Fibroblast of upper back skin (primary cell): ENCODE data around the gene GBF1.
A peak's percentile ranks its signal among the peaks of the same experiment; 100 is the strongest.
"Not testable (repeated sequence)": the region's sequence is repeated elsewhere in the genome, so short reads cannot be mapped to it uniquely, and the experiment has no call there.

Source experiments
- DNase-seq: peaks from one replicate; pipeline ENCODE4 v3.0.0-alpha.2; 2013

Gene GBF1

GRCh38 chr10:102245082-102245931 is at the start of gene GBF1:
TSS of gene GBF1 (plus strand) at chr10:102245532. CDS start at chr10:102258939, 13,407 bp downstream.
- DNase-seq, result peak; percentile 100

- no peak for DNase-seq
Measured at GRCh38 chr10:102196893-102197292, 48.4 kb upstream of the GBF1 start.

DNA sequence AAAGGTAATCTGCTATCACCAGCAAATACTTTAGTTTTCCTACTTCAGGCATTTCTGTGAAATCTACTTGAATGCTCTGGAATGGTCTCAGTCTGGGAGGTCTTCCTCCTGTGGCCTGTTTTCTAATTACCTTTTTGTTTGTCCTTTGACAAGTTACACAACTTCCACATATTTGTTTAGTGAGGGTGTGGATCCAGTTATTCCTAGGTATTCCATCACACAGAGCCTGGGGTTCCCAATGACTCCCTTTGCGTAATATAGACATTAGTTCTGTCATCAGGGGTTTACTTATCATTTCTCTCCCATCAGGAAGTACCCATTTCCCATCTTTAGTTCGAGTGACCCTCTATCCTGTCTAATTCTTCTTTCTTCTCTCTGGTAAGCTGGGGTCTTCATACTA is 47.3 kb upstream of the GBF1 start:
- no peak for DNase-seq

DNA sequence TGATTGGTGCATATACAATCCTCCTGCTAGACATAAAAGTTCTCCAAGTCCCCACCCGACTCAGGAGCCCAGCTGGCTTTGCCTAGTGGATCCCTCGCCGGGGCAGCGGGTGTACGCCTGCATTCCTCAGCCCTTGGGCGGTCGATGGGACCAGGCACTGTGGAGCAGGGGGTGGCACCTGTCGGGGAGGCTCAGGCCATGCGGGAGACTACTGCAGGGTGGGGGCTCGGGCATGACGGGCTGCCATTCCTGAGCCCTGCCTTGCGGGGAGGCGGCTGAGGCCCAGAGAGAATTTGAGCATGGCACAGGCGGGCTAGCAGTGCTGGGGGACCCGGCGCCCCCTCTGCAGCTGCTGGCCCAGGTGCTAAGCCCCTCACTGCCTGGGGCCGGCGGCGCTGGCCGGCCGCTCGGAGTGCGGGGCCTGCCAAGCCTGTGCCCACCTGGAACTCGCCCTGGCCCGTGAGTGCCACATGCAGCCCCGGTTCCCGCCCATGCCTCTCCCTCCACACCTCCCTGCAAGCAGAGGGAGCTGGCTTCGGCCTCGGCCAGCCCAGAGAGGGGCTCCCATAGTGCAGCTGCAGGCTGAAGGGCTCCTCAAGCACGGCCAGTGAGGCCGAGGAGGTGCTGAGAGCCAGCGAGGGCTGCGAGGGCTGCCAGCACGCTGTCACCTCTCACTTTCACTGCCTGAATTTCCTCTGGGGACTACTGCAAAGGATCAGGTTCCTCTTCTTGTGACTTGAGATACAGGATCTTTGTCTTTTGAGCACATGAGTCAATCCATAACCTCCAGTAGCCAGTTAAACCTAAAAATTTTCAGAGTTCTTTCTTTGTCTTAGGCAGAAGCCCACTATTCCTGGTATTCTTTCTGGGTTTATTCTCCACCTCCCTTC is 44.3 kb upstream of the GBF1 start:
- no peak for DNase-seq

- no peak for DNase-seq
Measured at GRCh38 chr10:102202386-102202785, 42.9 kb upstream of the GBF1 start.

DNA sequence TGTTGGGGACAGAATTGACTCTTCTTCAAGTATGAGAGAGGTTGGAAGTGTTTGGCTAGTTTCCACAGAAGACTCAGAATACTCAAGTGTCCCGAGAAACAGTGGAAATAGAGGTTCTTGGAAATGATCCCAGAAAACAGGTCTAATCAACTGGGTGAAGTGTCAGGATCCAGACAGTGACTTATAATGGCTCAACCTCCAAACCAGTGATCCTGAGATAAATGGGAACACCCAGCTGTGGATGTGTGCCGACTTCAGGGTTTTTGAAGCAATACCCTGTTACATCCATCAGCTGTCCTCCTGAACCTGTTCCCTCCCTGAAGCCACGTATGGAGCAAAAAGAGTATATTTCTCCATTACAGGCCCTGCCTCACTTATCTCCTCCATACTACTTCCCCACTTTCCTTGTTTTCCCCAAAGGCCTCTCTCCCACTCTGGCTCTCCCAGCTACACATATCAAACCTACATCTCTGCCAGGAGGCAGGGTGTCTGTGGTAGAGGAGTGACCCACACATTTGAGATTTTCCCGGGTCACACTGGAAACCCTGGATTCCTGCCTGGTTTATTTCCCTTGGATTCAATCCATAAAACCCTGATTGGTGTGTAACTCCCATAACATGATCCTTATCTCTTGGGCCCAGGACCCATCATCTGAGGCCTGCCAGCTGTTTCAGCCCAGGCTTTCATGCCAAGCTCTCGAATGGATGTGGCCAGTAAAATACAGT is 36.9 kb upstream of the GBF1 start:
- no peak for DNase-seq

- no peak for DNase-seq
Measured at GRCh38 chr10:102211615-102212299, 33.6 kb upstream of the GBF1 start.

DNA sequence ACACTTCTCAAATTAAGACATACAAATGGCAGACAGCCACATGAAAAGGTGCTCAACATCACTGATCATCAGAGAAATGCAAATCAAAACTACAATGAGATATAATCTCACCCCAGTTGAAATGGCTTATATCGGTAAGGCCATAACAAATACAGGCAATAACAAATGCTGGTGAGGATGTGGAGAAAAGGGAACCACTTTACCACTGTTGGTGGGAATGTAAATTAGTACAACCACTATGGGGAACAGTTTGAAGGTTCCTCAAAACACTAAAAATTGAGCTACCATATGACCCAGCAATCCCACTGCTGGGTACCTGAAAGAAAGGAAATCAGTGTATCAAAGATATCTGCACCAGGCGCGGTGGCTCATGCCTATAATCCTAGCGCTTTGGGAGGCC is 31.7 kb upstream of the GBF1 start:
- not testable (repeated sequence) for DNase-seq

DNA sequence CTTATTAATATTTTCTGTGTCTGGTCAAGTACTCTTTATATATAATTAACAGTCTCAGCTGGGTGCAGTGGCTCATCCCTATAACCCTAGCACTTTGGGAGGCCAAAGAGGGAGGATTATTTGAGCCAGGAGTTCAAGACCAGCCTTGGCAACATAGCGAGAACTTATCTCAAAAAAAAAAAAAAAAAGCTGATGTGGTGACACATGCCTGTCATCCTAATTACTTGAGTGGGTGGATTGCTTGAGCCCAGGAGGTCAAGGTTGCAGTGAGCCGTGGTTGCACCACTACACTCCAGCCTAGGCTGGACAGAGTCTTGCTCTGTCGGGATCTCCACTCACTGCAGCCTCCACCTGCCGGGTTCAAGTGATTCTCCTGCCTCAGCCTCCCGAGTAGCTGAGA is 26.0 kb upstream of the GBF1 start:
- no peak for DNase-seq

- DNase-seq, result no peak
Measured at GRCh38 chr10:102220612-102221011, 24.7 kb upstream of the GBF1 start.

GRCh38 chr10:102222797-102223196 is 22.5 kb upstream of the GBF1 start:
- no peak for DNase-seq

DNA sequence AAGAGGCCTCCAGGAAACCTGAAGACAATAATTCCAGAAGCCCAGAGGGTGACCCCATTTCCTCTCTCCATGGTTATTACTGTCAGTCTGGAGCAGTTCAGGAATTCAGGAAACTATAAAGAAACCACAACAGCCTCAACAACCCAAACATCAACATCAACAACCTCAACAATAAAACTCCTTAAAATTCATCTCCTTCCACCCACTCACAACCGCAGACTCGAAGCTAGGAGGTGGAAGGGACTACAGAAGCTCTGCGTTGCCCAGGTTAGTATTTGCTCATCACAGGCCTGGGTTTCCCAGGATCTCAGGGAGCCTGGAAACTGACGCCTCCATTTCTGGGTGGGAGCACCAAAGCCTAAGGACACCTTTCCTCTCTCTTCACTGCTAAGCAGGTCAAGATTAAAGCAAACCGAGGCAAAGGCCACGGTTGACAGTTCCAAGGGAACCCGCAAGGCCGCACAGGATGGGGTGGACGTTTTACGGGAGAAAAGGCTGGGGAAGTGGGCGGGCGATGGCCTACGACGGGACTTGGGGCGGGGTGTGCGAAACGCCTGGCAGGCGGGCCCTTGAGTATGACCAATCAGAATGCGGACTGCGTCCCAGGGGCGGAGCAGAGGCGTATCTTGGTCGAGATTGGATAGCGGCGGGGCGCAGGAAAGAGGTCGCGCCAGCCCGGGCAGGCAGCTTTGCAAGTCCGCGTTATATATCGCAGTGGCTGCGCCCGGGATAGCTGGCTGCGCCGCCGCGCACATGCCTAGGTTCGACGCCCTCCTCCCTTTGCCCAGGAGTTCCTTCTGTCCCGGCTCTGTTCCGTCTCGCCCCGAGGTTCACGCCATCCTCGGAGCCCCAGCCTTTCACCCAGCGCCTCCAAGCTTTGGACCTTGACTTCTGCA is 19.4 kb upstream of the GBF1 start, which contains the start of gene ELOVL3:
Gene ELOVL3, plus strand, starts transcription at position 654 of the 896 bp plus-strand sequence. CDS start 250 bp downstream, outside the sequence.
- peak; percentile 93 for DNase-seq

DNA sequence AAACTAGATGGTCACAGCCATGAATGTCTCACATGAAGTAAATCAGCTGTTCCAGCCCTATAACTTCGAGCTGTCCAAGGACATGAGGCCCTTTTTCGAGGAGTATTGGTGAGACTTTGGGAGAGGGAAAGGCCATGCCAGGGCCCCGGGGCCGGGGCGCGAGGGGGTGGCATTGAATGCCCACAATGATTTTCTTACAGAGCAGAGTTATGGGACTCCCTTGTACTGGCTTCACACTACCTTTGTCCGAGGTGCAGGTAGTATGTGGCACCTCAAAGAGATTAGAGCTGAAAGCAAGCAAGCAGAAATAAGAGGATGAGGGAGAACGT is 18.8 kb upstream of the GBF1 start:
- no peak for DNase-seq

- peak; percentile 59 for DNase-seq
Measured at GRCh38 chr10:102227050-102227449, 18.3 kb upstream of the GBF1 start.

DNA sequence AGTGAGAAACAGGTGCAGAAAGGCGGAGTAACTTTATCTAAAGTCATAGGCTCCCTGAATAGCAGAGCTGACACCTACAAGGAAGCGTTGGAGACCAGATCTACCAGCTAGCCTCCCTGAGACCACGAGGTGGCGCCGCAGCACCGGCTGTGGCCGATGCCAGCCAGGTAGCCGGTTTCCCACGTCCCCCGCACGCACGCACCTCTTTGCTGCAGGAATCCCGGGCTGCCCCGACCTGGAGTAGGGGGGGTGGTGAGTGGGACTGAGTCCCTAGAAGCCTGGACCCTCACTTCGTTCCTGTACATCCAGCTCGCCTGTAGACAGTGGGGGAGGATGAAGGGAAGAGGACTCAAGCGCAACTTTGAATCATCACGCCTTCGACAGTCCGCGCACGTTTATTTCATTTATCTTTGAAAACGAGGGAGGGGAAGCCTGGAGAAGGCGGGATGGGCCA is 15.5 kb upstream of the GBF1 start:
- peak; percentile 61 for DNase-seq

DNA sequence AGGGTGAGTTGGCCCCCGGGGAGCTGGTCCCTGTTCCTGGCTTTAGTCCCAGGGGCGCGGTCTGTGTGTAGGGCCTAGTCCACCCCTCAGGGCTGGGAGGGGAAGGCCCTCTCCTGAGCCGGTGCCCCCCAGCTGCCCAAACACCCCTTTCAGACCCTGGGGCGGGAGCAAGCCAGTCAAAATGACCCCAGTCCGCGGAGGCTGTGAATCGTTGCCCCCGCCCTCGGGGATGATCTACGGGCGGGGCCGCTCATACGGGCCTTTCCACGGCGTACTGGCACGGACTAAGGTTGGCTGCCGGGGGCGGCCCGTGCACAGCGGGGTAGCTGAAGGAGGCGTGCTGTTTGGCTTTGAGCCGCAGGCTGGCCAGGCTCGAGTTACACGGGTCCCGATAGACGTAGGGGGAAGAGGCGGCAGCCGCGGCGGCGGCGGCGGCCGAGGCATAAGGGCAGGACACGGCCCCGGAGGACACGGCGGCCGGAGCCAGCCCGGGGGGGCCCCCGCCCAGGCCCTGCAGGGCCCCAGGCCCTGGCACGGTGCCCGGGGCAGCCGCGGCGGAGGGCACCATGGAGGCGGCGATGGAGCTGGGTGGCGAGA is 15.0 kb upstream of the GBF1 start:
- DNase-seq, result peak; percentile 55

DNA sequence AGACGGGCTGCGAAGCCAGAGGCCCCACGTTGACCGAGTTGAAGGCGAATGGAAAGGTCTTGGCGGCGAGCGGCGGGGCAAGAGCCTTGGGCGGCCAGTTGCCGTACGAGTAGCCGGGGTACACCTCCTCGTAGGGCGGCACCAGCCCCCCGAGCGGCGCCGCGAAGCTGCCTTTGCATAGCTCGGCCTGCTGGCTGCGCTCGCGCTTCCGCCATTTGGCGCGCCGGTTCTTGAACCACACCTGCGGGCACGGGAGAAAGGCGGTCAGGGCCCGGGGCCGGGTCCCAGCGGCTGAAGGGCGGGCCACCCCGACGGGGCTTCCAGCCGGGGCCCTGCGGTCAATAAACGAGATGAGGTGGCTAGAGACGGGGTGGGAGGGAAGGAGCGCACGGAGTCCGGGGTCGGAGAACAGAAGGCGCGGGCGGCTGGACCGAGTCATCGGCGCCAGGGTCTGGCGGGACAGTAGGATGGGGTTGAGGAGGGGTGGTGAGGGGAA is 14.4 kb upstream of the GBF1 start:
- no peak for DNase-seq

DNA sequence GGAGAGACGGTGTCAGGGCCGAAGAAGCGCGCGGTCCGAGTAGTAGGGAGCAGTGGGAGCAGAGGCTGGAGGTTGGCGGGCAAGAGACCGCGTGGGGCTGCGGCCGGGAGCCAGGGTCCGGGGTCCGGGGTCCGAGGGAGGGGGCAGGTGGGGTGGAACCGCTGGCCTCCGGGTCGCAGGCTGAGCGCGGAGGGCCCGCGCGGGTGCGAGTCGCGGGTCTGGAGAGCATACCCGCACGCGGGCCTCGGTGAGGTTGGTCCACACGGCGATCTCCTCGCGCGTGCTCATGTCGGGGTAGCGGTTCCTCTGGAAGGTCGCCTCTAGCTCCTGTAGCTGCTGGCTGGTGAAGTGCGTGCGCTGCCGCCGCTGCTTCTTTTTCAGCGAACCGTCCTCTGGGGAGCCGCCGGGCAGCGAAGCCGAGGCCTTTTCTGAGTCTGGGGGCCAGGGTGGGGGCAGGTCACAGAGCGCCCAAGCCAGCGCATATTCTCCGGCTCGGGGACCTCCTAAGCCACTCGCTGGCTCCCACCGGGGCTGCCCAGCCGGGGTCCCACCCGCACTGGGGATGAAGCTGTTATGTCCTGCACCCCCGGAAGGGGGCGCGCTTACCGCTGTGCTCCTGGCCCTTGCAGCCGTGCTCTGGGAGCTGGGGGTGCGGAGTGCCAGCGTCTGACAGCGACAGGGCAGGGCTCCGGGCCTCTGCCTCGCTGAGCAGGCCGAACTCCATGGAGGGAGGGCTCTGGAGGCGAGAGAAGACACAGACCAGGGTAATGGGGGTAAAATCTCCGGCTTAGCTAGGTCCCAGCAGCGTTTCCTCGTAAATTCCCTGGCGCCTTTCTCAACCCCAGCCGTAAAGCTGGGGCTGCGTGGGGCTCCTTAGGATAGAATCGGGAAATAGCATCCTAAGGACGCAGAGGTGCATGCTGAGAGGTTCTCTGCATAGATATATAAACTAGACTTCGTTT is 13.7 kb upstream of the GBF1 start:
- DNase-seq, result no peak

DNA sequence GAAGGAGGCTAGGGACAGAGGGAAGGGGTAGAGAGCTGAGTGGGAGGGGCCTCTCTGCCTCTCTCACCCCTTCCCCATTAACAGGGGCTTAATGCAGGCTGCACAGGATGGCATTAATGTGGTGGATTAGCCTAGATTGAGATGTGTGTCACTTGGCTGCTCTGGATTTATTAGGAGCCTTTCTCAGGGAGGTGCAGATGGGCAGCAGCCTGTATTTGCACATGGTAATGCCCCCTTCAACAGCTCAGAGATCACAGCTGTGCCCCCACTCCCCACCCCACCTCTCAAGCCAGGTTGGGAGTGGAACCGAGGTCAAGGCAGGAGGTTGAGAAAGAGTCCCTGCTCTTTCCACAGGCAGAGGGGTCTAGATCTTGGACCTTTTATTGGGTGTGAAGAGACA is 11.3 kb upstream of the GBF1 start:
- no peak for DNase-seq
